GM19351 (cell line): ENCODE results near the gene BABAM1.
"Not testable (repeated sequence)": the region's sequence is repeated elsewhere in the genome, so short reads cannot be mapped to it uniquely, and the experiment has no call there.

Experiments
- ATAC-seq: cut with Tn5 transposase; IDR thresholded peaks from one replicate; pipeline ENCODE4 v1.9.1; 2021; ENCODE audit warnings: mild to moderate bottlenecking, moderate library complexity; ENCODE audit not compliant: unreplicated experiment

BABAM1 gene

GRCh38 chr19:17268754-17269153 is 1.5 kb downstream of the BABAM1 start:
- no peak for ATAC-seq

GRCh38 chr19:17274892-17275291 is 7.6 kb downstream of the BABAM1 start:
- not testable (repeated sequence) for ATAC-seq

GRCh38 chr19:17275441-17276175 is 8.4 kb downstream of the BABAM1 start:
- no peak for ATAC-seq

GRCh38 chr19:17279436-17279835 is 12.2 kb downstream of the BABAM1 start:
- no peak for ATAC-seq

- ATAC-seq: no peak
Measured at GRCh38 chr19:17281391-17282304, 14.4 kb downstream of the BABAM1 start, which contains the start of gene ANKLE1. TSS of gene ANKLE1 (plus strand) at chr19:17281901. CDS start at chr19:17281921, 20 bp downstream.

- ATAC-seq: peak; percentile 40
Measured at GRCh38 chr19:17282488-17283125, 15.4 kb downstream of the BABAM1 start.

- no peak for ATAC-seq
Measured at GRCh38 chr19:17283504-17283996, 16.3 kb downstream of the BABAM1 start.

GRCh38 chr19:17285415-17286135 is 18.3 kb downstream of the BABAM1 start:
- no peak for ATAC-seq

GRCh38 chr19:17286263-17286662 is 19.0 kb downstream of the BABAM1 start:
- ATAC-seq: no peak

- no peak for ATAC-seq
Measured at GRCh38 chr19:17286752-17287151, 19.5 kb downstream of the BABAM1 start.

- ATAC-seq: no peak
Measured at GRCh38 chr19:17289489-17289888, 22.2 kb downstream of the BABAM1 start.

- peak; percentile 86 for ATAC-seq
Measured at GRCh38 chr19:17292301-17293074, 25.2 kb downstream of the BABAM1 start.

- ATAC-seq: no peak
Measured at GRCh38 chr19:17293605-17294004, 26.4 kb downstream of the BABAM1 start.

GRCh38 chr19:17294051-17294891 is 27.0 kb downstream of the BABAM1 start:
- no peak for ATAC-seq

- ATAC-seq: not testable (repeated sequence)
Measured at GRCh38 chr19:17295551-17295950, 28.3 kb downstream of the BABAM1 start.

- no peak for ATAC-seq
Measured at GRCh38 chr19:17296273-17296672, 29.0 kb downstream of the BABAM1 start.

GRCh38 chr19:17296976-17297375 is 29.7 kb downstream of the BABAM1 start:
- no peak for ATAC-seq

- no peak for ATAC-seq
Measured at GRCh38 chr19:17300992-17301619, 33.9 kb downstream of the BABAM1 start.
